ENCODE results near the gene BRINP3.

Gene BRINP3

DNA sequence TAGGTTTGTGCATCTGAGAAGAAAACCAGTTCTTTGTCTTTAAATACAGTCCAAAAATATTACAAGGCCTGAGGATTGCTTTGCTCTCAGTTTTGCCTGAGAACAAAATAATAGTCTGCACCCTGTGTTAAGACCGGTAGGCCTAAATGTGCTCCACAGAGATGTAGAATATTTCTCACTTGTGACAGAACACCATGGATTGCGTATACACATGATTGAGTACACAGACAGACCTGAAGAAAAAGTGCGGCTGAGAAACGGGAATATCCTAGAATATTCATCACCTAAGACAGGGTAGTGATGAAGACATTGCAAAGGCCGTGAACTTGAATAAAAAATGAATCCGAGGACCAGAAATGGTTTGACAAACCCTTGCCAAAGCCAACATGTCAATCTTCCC lies 155.4 kb downstream of the BRINP3 start:
- no peak for DNase-seq (ENCODE audit: low read depth)

DNA sequence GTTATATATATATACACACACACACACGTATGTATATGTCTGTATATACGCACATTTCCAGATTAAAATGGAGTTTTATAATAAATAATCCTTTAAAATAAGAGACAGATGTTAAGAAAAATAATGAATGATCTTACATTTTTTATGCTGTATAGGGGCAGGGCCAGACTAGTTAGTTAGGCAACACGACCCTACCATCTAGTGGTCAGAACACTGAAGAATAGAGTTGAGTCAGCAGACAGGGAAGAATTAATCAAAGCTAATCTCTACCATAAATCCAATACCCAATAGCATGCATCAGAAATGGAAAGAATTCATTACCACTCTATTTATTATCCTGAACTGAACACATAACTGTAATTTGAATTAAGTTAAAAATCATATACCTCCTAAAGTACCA lies 156.7 kb downstream of the BRINP3 start:
- no peak for DNase-seq (ENCODE audit: low read depth)

DNA sequence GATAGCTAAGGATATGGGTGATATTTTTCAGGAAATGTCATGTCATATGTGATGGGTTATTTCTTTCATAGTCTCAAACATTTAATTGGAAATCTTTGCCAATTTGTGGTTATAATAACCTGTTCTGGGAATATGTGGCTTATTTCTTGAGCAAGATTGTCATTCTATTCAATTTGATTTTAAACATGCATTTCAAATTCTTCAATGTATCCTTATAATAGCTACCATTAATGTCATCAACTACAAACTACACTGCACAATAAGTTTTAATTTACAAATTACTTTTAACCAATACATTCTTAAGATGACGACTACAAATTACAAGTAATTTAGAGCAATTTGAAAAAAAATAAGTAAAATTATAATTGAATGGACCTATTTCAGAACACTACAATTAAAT lies 164.9 kb downstream of the BRINP3 start:
- no peak for DNase-seq (ENCODE audit: low read depth)

DNA sequence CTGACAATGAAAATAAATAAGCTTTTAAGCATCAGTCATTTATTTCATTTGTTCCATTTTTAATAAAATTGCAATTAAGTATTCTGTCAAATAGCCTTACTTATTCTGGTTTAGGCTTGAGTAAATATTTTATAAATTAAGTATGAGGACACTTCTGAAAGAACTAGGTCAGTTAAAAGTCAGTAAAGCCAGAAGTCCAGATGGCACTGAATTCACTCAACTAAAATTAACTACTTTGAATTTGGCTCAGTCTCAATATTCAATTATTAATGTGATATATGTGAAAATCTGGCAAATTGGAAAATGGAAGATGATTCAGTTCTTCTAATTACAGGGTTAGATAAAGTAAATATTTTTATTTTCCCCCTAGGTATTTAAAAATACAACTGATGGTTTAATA lies 174.2 kb downstream of the BRINP3 start:
- no peak for DNase-seq (ENCODE audit: low read depth)

DNA sequence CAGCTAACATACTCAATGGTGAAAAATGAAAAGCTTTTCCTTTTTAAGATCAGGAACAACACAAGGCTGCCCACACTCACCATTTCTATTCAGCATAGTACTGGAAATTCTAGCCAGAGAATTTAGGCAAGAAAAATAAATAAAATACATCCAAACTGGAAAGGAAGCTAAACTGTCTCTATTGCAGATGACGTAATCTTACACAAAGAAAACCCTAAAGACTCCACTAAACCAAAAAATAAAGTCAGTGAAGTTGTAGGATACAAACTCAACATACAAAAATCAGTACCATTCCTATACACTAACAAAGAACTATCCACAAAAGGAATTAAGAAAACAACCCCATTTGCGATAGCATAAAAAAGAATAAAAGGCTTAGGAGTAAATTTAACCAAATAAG lies 181.2 kb downstream of the BRINP3 start:
- DNase-seq (ENCODE audit: low read depth), result no peak

DNA sequence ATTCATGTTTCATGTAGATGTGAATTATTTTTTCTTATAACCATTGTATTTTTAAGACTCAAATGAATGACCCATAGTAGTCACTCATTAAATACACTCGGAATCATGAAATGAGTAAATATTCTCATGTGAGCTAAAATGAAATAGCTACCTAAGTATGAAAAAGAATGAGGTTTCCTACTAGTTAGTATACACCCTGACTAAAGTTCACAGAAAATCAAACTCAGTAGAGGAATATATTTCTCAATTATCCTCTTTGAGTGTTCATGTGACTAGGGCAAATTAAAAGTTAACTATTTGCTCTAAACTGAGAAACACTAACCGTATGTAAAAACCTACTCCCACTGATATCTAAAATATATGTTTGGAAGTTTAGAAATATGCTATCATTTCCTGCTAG lies 187.8 kb downstream of the BRINP3 start:
- no peak for DNase-seq (ENCODE audit: low read depth)

DNA sequence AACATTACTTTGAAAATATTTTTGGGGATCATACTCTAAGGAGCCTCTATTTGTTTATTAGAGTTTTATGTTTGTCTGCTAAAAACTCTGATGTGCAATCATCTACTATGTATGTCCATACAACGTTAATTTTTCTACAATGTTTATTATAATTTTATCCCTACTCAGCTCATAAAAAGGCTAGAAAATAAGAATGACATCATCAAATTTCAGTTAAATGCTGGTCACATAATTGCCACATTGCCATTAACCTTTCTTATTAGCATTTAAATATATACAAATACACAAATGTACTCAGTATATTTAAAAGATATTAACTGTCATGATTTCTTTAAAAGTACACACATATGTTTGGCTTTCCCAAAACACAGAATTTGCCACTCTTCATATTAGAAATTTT lies 191.6 kb downstream of the BRINP3 start:
- no peak for DNase-seq (ENCODE audit: low read depth)

DNA sequence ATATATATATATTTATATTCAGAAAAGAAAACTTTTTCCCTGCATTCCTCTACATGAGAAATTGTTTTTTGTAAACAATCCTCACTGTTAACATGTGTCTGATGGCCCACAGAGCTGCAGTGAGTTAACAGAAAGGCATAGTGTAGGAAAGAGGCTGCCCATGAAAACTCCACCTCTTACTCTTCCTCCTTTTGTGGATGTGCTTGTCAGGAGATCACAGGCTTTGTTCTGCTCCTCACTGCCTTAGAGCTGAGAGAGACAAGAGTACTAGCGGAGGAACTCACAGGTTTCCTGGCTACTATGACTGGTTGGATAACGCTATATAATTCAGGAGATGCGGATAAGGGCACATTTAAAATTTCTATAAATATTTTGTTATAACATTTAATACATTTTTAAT lies 200.6 kb downstream of the BRINP3 start:
- no peak for DNase-seq (ENCODE audit: low read depth)

DNA sequence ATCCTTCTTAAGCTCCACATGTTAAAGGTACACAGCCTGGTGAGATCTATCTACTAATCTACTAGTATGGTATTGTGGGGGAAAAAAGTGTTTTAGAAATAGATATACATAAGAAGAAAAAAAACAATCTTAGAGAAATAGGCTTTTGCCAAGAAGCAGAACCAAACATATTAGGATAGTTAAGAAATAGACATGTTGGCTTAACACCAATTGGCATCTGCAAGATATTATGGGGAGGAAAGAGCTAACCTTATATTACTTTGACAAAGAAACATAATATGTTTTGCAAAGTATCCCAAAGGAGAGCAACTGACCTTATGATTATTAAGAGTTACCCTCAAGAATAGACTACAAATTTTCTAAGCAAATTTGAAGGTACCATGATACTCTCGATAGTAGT lies 202.9 kb downstream of the BRINP3 start:
- no peak for DNase-seq (ENCODE audit: low read depth)

DNA sequence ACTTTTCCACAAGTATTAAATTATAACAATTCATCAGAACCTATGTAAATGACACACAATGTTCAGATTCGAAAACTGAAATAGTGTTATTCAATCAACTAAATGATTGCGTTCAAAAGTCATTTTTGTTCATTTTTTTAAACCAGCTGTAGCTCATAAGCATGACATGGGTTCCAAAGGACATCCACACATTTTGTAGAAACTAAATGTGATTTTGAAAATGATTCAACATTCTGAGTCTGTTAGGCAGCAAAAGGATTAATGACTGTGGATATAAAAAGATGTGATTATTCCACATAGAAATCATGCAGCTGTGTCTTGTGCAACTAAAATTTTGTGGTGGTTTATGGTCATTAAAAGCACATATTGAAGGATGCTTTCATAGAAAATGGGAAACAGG lies 204.5 kb downstream of the BRINP3 start:
- DNase-seq (ENCODE audit: low read depth), result no peak

DNA sequence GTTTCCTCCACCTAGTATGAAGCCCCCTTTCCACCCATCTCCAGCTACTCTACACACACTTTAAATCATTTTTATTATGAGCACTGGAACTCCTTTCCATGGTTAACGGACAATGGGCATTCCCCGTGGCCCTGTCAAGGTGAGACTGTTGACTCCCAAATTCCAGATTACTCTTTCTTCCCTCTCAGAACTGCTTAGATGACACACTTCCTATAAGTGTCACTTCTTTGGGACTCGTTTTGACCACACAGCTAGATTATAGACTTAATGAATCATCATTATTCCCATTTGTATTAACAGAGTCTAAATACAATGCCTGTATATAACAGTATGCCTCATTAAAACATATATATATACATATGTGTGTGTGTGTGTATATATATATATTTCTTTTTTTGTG lies 215.1 kb downstream of the BRINP3 start:
- no peak for DNase-seq (ENCODE audit: low read depth)

DNA sequence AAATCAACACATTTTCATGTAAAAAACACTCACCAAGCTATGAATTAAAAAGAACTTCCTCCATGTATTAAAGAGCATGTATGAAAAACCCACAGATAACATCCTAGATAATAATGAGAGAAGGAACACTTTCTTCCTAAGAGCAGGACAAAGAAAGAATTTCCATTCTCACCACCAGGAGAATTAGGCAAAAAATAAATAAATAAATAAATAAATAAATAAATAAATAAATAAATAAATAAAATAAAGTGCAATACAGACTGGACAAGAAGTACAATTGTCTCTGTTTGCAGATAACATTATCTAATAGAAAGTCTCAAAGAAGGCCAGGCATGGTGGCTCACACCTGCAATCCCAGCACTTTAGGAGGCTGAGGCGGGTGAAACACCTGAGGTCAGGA lies 218.2 kb downstream of the BRINP3 start:
- no peak for DNase-seq (ENCODE audit: low read depth)

DNA sequence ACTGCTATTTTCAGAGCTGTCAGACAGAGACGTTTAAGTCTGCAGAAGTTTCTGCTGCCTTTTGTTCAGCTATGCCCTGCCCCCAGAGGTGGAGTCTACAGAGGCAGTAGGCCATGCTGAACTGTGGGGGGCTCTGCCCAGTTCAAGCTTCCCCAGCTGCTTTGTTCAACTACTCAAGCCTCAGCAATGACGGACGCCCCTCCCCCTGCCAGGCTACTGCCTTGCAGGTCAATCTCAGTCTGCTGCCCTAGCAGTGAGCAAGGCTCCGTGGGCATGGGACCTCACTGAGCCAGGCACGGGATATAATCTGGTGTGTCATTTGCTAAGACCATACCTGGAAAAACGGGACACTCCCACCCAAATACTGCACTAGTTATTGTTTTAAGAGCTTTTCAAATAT lies 219.7 kb downstream of the BRINP3 start:
- no peak for DNase-seq (ENCODE audit: low read depth)

DNA sequence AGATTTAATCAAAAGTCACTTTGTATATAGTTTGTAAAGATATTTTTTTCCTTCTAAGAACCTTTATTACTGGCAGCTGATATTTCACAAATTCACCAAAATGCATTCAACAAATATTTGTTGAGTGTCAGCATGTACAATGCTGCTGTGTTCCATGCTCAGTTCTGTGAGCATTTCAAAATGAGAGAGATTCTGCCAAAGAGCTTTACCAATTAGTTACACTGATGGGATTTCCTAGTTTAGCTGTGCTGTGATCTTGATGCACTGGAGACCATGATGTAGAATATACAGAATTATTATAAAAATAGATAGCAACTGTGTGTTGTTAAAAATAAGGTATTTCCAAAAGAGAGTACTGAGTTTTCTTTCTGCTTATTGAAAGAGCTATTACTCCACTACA lies 225.6 kb downstream of the BRINP3 start:
- no peak for DNase-seq (ENCODE audit: low read depth)

DNA sequence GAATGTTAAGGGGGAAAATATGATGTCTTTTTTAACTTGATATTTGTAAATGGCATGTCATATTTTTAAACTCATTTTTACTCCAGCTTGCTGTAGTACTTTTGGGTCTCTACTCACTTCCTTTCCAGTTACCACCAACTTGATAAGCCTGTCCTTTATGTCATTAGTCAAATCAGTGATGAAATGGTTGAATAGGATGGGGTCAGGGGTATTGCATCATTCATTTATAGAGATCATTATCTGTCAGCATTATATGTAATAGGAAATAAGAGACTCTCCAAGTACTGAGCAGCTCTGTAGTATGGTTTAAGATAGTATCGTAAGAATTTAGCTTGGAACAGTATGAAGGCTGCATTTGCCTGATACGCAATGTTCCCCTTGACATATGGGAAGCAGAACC lies 227.3 kb downstream of the BRINP3 start:
- DNase-seq (ENCODE audit: low read depth), result no peak

DNA sequence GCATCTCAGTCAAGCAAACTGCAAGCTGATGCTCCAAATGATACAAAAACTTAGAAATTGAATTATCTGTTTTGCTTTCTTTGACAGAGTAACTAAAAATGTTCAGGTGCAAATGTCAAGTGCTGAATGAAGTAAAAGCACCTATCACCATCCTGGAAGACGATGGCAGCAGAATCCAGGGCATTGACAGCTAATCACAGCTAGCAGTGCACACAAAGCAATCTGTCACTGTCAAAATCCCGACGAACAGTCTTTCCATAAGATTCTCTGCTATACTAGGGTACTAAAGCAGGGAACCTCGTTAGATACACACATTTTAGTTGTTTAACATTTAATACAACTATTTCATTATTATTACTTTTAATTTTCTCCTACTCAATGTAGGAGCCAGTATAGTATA lies 233.3 kb downstream of the BRINP3 start:
- no peak for DNase-seq (ENCODE audit: low read depth)

DNA sequence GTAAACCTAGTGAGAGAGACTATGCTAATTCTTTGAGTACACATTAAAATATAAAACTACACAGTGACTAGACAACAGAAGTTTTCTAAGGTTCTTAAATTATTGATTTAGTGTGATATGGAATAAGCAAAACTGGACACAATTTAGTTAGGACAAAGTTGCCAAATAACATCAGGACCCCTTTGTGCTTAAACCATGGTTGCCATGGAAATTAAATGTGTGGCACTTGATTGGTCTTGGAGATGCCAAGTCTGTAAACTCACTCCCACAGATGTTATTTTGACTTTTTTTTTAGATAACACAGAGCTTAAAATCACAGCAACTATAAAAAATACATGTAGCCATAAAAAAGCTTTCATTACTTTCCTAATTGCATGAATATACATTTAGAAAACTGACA lies 234.6 kb downstream of the BRINP3 start:
- DNase-seq (ENCODE audit: low read depth), result no peak

DNA sequence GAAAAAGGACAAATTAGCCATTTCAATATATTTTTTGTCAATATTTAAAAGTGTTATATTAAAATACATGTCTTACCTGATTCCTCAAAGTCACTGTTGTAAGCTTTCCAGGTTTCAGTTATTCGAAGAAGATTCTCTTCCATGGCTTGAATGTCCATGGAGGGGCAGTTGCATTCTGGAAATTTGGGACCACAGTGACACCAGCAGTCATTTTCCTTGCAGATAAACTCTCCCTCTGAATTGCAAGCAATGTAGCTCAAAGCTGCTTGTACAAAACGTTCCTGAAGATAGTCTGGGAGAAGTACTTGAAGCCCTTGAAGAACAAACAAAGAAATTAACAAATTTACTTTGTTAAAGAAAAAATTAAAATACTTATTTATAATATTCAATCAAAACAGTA lies 251.7 kb downstream of the BRINP3 start:
- DNase-seq (ENCODE audit: low read depth), result no peak

DNA sequence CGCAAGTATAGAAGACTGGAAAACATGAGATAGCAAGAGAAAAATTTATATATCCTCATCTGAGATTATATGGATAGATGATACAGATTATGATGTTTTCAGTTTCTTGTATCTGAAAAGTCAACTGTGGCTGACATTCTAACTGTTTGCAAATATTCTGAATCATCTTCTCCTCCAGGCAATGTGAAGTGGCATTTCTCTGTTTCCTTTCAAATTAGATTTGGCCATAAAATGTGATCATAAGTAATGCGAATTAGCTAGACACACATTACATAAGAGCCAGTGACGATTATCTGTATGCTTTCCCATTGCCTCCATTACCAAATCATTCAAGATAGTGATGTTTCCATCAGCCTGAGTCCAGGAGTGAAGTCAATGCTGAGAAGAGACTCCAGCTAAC lies 265.2 kb downstream of the BRINP3 start:
- DNase-seq (ENCODE audit: low read depth), result no peak

DNA sequence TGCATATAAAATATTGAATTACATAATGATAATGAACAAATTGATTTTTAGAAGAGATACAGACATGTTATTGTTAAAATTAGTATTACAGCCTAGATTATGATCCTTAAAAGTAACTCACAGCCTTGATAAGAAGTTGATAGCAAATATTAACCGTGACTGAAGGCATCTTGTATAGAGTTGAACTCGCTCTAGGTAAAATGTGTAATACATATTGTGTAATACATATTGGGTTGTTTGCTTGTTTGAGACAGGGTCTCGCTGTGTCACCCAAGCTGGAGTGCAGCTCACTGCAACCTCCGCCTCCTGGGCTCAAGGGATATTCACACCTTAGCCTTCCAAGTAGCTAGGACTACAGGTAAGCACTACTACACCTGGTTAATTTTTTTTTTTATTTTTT lies 269.9 kb downstream of the BRINP3 start:
- DNase-seq (ENCODE audit: low read depth), result no peak

DNA sequence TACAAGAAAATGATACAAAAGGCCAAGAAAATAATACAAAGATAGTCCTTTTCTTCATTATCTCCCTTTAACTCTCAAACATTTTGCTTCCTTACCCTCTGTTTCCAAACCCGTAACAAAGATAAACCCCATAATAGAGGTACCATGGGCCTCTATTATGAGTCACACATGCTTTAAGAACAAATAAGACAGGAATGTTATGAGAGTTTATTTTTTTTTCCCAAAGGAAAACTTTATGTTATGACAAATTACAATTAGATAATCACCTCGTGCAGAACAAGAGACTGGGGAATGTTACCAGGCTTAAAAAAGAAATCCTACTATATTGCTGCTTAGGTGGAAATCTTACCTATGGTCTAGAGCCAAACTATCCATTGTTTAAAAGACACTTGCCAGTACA lies 272.0 kb downstream of the BRINP3 start:
- no peak for DNase-seq (ENCODE audit: low read depth)

DNA sequence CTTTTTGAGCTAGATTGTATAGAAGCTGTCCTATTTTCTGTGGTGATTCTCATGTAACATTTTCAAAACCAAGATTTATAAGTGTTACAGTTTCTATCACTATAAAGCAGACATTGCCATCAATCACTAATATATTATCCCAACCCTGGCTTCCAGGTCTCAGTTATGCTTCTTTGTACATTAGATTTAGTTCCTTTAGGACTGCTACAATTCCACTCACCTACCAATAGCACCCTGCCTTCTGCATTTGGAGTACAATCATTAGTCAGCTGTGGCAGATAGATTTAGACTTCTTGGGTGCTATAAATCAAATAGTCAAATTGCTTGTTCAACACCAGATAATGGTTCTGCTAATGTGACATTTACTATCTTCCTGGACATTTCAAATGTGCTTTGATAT lies 281.6 kb downstream of the BRINP3 start:
- DNase-seq (ENCODE audit: low read depth), result no peak

DNA sequence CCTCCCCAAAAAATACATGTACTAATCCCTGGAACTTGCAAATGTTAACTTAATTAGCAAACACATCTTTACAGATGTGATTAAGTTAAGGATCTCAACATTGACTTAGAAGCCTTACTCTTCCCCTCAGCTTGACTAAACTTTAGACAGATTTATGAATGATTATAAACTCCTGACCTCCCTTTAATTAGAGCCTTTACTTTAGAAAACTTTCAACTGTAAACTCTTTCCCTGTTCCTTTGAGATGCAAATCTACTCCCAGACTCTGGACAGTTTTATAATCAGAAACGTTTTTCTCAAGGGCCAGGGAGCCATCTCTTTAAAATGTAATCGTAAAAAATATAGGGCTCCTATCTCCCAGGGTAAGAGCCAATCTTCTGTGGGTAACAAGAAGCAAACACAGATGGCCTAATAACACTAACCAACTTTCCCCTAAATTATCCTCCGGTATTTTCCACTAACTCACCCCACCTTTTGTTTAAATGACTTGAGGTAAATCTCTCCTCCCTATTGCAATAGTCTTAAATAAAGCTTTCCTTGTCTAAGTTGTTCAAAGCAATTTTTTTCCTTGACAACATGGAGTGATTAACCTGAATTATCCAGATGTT lies 284.1 kb downstream of the BRINP3 start:
- DNase-seq (ENCODE audit: low read depth), result no peak

DNA sequence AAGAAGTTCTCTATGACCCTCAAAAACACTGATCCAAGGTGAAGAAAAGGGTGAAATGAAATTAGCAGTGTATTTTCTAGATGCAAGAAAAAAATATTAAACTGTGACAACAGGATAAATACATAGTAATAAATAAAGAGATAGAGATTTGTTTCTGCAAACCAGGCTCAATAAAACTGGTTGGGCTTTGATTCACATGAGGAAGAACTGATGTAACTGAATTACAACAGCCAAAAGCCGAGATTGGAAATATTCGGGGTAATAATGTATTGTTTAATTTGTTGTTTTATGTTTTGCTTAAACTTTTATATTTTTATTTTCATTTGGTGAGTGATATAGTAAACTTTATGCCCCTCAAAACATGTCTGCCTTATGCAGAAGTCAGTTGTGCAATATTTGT lies 285.0 kb downstream of the BRINP3 start:
- DNase-seq (ENCODE audit: low read depth), result no peak

DNA sequence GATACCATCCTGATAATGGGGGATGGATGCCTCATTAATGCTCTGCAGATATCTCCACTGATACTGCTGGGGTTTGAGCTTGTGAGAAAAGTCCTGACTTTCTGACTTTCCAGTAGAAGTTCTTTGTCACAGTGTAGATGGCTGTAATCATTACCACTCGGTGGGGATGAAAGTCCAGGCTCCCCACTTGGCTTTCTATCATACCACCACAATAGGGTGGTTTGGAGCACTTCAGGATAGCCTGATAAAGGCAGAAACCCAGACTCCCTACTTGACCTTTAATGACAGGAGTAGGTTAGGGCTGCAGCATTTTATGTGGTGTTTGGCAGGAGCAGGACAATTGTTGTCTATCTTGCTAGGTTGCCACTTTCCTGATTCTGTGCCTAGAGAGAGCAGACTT lies 294.1 kb downstream of the BRINP3 start:
- DNase-seq (ENCODE audit: low read depth), result no peak

Data from activated T-helper 1 cell treated with Interleukin-2 at 50 U/mL for 16 hours (primary cell).